Panc1 (cell line): Measurements from ENCODE around the gene GCNT3.

Experiments
- CTCF ChIP-seq: fragments of 450-650 bp; IDR thresholded peaks from 2 replicates; pipeline ENCODE4 v1.5.1; 2017; ENCODE audit warnings: mild to moderate bottlenecking
- REST ChIP-seq, 2 experiments: IDR thresholded peaks; 2 replicates each; pipeline ENCODE4 v1.6.1; 2011 to 2012; ENCODE audit warnings: low read depth in 2 of 2, control low read depth in 1 of 2, low read length in 1 of 2, mild to moderate bottlenecking in 1 of 2, moderate library complexity in 1 of 2; ENCODE audit not compliant: insufficient read depth in 1 of 2
- SIN3A ChIP-seq: IDR thresholded peaks from 2 replicates; pipeline ENCODE4 v1.6.1; 2012; ENCODE audit warnings: low read depth, mild to moderate bottlenecking, low read length, moderate library complexity, borderline replicate concordance; ENCODE audit not compliant: insufficient read depth

- TF ChIP-seq CTCF (no peak), SIN3A (no peak), REST (IDR thresholded peaks at IDR 0.05; ENCODE audit: insufficient read depth in 1 of 2, low read depth in 2 of 2, low read length in 1 of 2) (no peak)
Measured at GRCh38 chr15:59570315-59570714, 41.3 kb upstream of the GCNT3 start.
